Inflammatory macrophage (primary cell): ENCODE measurements around the gene RAX.
A peak's percentile ranks its signal among the peaks of the same experiment; 100 is the strongest.

Experiments used
- DNase-seq, 2 donors: peaks; one replicate each; pipeline ENCODE4 v3.0.0-alpha.2; 2020 to 2022
- total RNA-seq, 18 experiments: gene quantifications; one replicate each; lab custom pipeline; 2026; ENCODE audit warnings: mixed read lengths in 6 of 18, inconsistent platforms in 2 of 18; lab: John Stamatoyannopoulos, UW

Gene RAX
- total RNA-seq: 0 to 0.04 (median 0) reads per million in 18 experiments

GRCh38 chr18:59272891-59273758 is at the start of gene RAX:
Gene RAX (minus strand): TSS chr18:59273454. CDS start chr18:59273206, 248 bp downstream.
- DNase-seq: peak in 1 of 2 donors; percentile 7

- no peak for DNase-seq
These were observed 45.3 kb upstream of the RAX start, which contains the start of gene CPLX4 for GRCh38 chr18:59318460-59319050. Gene CPLX4 (minus strand): TSS chr18:59318649. CDS start chr18:59318462, 187 bp downstream.

GRCh38 chr18:59311631-59312030 is 38.4 kb upstream of the RAX start:
- no peak for DNase-seq

GRCh38 chr18:59308938-59309260 is 35.6 kb upstream of the RAX start:
- DNase-seq: no peak

- DNase-seq: peak; percentile 58 to 71
These were observed 35.1 kb upstream of the RAX start for GRCh38 chr18:59308248-59308937.

GRCh38 chr18:59306640-59307039 is 33.4 kb upstream of the RAX start:
- DNase-seq: no peak

- no peak for DNase-seq
These were observed 32.0 kb upstream of the RAX start for GRCh38 chr18:59305295-59305694.

- DNase-seq: no peak
These were observed 30.5 kb upstream of the RAX start for GRCh38 chr18:59303656-59304195.

GRCh38 chr18:59303006-59303405 is 29.8 kb upstream of the RAX start:
- no peak for DNase-seq

- no peak for DNase-seq
These were observed 28.7 kb upstream of the RAX start for GRCh38 chr18:59301929-59302328.

GRCh38 chr18:59300676-59301285 is 27.5 kb upstream of the RAX start:
- no peak for DNase-seq

- DNase-seq: no peak
These were observed 25.6 kb upstream of the RAX start for GRCh38 chr18:59298871-59299270.

- DNase-seq: no peak
These were observed 20.1 kb upstream of the RAX start for GRCh38 chr18:59293317-59293716.

GRCh38 chr18:59286341-59286740 is 13.1 kb upstream of the RAX start:
- DNase-seq: no peak

GRCh38 chr18:59282341-59282740 is 9.1 kb upstream of the RAX start:
- no peak for DNase-seq

GRCh38 chr18:59279722-59280121 is 6.5 kb upstream of the RAX start:
- no peak for DNase-seq

- DNase-seq: no peak
These were observed 5.9 kb upstream of the RAX start for GRCh38 chr18:59279193-59279592.

- DNase-seq: no peak
These were observed 5.5 kb upstream of the RAX start for GRCh38 chr18:59278793-59279192.

GRCh38 chr18:59276047-59276446 is 2.8 kb upstream of the RAX start:
- DNase-seq: no peak

GRCh38 chr18:59275406-59275949 is 2.2 kb upstream of the RAX start:
- DNase-seq: no peak

GRCh38 chr18:59274533-59274928 is 1.3 kb upstream of the RAX start:
- DNase-seq: no peak

GRCh38 chr18:59273759-59274532 is 692 bp upstream of the RAX start:
- no peak for DNase-seq
